Measurements from ENCODE around the gene MAPKAPK2. TPM values are rescaled to one million over a fixed set of nuclear protein-coding genes. Genes with fewer than 3 reads are reported as not detected.

The MAPKAPK2 gene
- total RNA-seq: 29.4 and 36.5 TPM in 2 replicates

GRCh38 chr1:206684478-206685333 lies at the start of gene MAPKAPK2:
MAPKAPK2 (plus strand) TSS chr1:206684905; CDS start chr1:206685230, 325 bp downstream.

GRCh38 chr1:206635080-206635977 lies 49.4 kb upstream of the MAPKAPK2 start, which contains the start of gene DYRK3:
DYRK3 (plus strand) TSS chr1:206635536; CDS start chr1:206635704, 168 bp downstream.

GRCh38 chr1:206770531-206771337 lies 86.0 kb downstream of the MAPKAPK2 start, which contains the start of gene IL19:
IL19 (plus strand) TSS chr1:206770773; CDS start chr1:206836663, 65,890 bp downstream.

GRCh38 chr1:206772243-206772937 lies 87.7 kb downstream of the MAPKAPK2 start, which contains the start of gene IL10:
IL10 (minus strand) TSS chr1:206772494; CDS start chr1:206772435, 59 bp downstream.

Other genes with a start within 250 kb of the MAPKAPK2 start
- 13.0 and 19.3 TPM in 2 replicates for gene IKBKE, start 214.4 kb upstream of the MAPKAPK2 start, total RNA-seq
- 0.09 and 0.11 TPM in 2 replicates for gene RASSF5, start 177.4 kb upstream of the MAPKAPK2 start, total RNA-seq
- 43.3 and 47.2 TPM in 2 replicates for gene EIF2D, start 72.4 kb upstream of the MAPKAPK2 start, total RNA-seq
- 22.6 and 24.9 TPM in 2 replicates for gene DYRK3, start 49.4 kb upstream of the MAPKAPK2 start, total RNA-seq
- gene IL19, start 85.9 kb downstream of the MAPKAPK2 start, total RNA-seq: not detected in 2 replicates
- not detected in 2 replicates for gene IL10, start 87.6 kb downstream of the MAPKAPK2 start, total RNA-seq
- not detected in 2 replicates for gene IL20, start 180.7 kb downstream of the MAPKAPK2 start, total RNA-seq
- gene IL24, start 212.5 kb downstream of the MAPKAPK2 start, total RNA-seq: not detected in 2 replicates
- gene FCMR, start 237.0 kb downstream of the MAPKAPK2 start, total RNA-seq: 0.33 TPM in 1 of 2 replicates, not detected in the other

Measured in dermis lymphatic vessel endothelial cell (primary cell).